ENCODE data around the gene KDM5A.

- TF ChIP-seq CTCF (conservative IDR thresholded peaks at IDR 0.05; ENCODE audit: low read depth in 2 of 2) (no peak), POLR2AphosphoS5 (IDR thresholded peaks at IDR 0.05; ENCODE audit: low read depth) (no peak), CREB1 (CRISPR knock-in tag; IDR thresholded peaks at IDR 0.05; ENCODE audit: low read depth) (no peak)
Measured at GRCh38 chr12:331287-331686, 57.8 kb downstream of the KDM5A start.
